Activated CD8-positive, alpha-beta memory T cell treated with anti-CD3 and anti-CD28 coated beads, Interleukin-2, amount 10 ng/mL, durations not matched to agents 7 days and 5 days (primary cell): ENCODE results near the gene CA10. TPM values are rescaled to one million over a fixed set of nuclear protein-coding genes. Genes with fewer than 3 reads are reported as not detected.

Experiments
- ATAC-seq: fragments of 150-1000 bp; cut with Tn5 transposase; one replicate; pipeline ENCODE4 v1.10.0; 2021; ENCODE audit warnings: moderate library complexity
- CTCF ChIA-PET: fragments of 350-600 bp; sonication (Branson Sonifier 250); formaldehyde crosslinking; loops from one replicate; lab custom pipeline; 2021; ENCODE audit warnings: antibody characterized with exemption; lab: Charles Lee
- DNase-seq: peaks from one replicate; pipeline ENCODE4 v3.0.0-alpha.2; 2020
- H3K27ac Mint-ChIP-seq: one replicate; pipeline ENCODE4 v1.8.0; 2021; ENCODE audit warnings: mild to moderate bottlenecking, mixed read lengths
- H3K27me3 Mint-ChIP-seq: one replicate; pipeline ENCODE4 v1.8.0; 2021; ENCODE audit warnings: mixed read lengths
- H3K36me3 Mint-ChIP-seq: one replicate; pipeline ENCODE4 v1.8.0; 2021; ENCODE audit warnings: mild to moderate bottlenecking, mixed read lengths
- H3K4me1 Mint-ChIP-seq: one replicate; pipeline ENCODE4 v1.8.0; 2021; ENCODE audit warnings: mixed read lengths
- H3K4me3 Mint-ChIP-seq: one replicate; pipeline ENCODE4 v1.8.0; 2021; ENCODE audit warnings: mild to moderate bottlenecking, moderate library complexity, mixed read lengths
- H3K9me3 Mint-ChIP-seq: one replicate; pipeline ENCODE4 v1.8.0; 2022; ENCODE audit warnings: low read depth, mixed read lengths
- total RNA-seq, 2 experiments: library from RNA; stranded (reverse); gene quantifications; one replicate each; pipeline ENCODE4 v1.2.3, GENCODE V29; 2021

The CA10 gene
- total RNA-seq, 2 experiments from 2014 or later, result 0.09 to 0.30 TPM

- Mint-ChIP-seq H3K36me3 (no peaks in the 10 kb centered on the region), H3K4me3 (no peak overlapping the region), H3K9me3 (no peaks in the 10 kb centered on the region), H3K27me3 (peaks cover 2% of the 10 kb centered on the region), H3K27ac (no peak overlapping the region), H3K4me1 (no peaks in the 10 kb centered on the region)
- peak; percentile 83 for ATAC-seq
- CTCF ChIA-PET, result interaction anchor here (0.7 to 2.6 kb wide), 10 partner anchors 9 to 379 kb away, joined by 3 to 14 read pairs (median 3); no protein-coding TSS in a partner anchor
- peak; percentile 64 for DNase-seq
These were observed 394.0 kb downstream of the CA10 start for GRCh38 chr17:51764387-51764971.

- DNase-seq, result no peak
- H3K9me3 Mint-ChIP-seq, result no peaks in the 10 kb centered on the region
- CTCF ChIA-PET, result interaction anchor here (0.7 kb wide), 1 partner anchor 343 kb away, joined by 3 read pairs; no protein-coding TSS in a partner anchor
- H3K36me3 Mint-ChIP-seq, result no peaks in the 10 kb centered on the region
- peaks cover 2% of the 10 kb centered on the region for H3K27me3 Mint-ChIP-seq
- H3K4me1 Mint-ChIP-seq, result no peaks in the 10 kb centered on the region
- no peak overlapping the region for H3K4me3 Mint-ChIP-seq
- no peak overlapping the region for H3K27ac Mint-ChIP-seq
- ATAC-seq, result no peak
These were observed 395.5 kb downstream of the CA10 start for GRCh38 chr17:51763058-51763457.

GRCh38 chr17:51761105-51761504 lies 397.4 kb downstream of the CA10 start:
- DNase-seq (no peak), ATAC-seq (no peak)
- H3K27me3 Mint-ChIP-seq, result no peaks in the 10 kb centered on the region
- CTCF ChIA-PET, result no interaction called here
- no peaks in the 10 kb centered on the region for H3K9me3 Mint-ChIP-seq
- no peaks in the 10 kb centered on the region for H3K36me3 Mint-ChIP-seq
- no peaks in the 10 kb centered on the region for H3K4me1 Mint-ChIP-seq
- no peak overlapping the region for H3K4me3 Mint-ChIP-seq
- H3K27ac Mint-ChIP-seq, result no peak overlapping the region

- DNase-seq, result no peak
- CTCF ChIA-PET, result no interaction called here
- no peaks in the 10 kb centered on the region for H3K9me3 Mint-ChIP-seq
- H3K27ac Mint-ChIP-seq, result no peak overlapping the region
- no peak for ATAC-seq
- no peaks in the 10 kb centered on the region for H3K27me3 Mint-ChIP-seq
- no peaks in the 10 kb centered on the region for H3K36me3 Mint-ChIP-seq
- H3K4me3 Mint-ChIP-seq, result no peak overlapping the region
- no peaks in the 10 kb centered on the region for H3K4me1 Mint-ChIP-seq
These were observed 399.3 kb downstream of the CA10 start for GRCh38 chr17:51759260-51759659.

- H3K36me3 Mint-ChIP-seq, result no peaks in the 10 kb centered on the region
- no peak overlapping the region for H3K4me3 Mint-ChIP-seq
- H3K27ac Mint-ChIP-seq, result no peak overlapping the region
- no peaks in the 10 kb centered on the region for H3K27me3 Mint-ChIP-seq
- H3K9me3 Mint-ChIP-seq, result no peaks in the 10 kb centered on the region
- CTCF ChIA-PET, result no interaction called here
- no peaks in the 10 kb centered on the region for H3K4me1 Mint-ChIP-seq
- DNase-seq (no peak), ATAC-seq (no peak)
These were observed 407.4 kb downstream of the CA10 start for GRCh38 chr17:51751072-51751471.

- DNase-seq, result no peak
- H3K27me3 Mint-ChIP-seq, result no peaks in the 10 kb centered on the region
- CTCF ChIA-PET, result no interaction called here
- no peak overlapping the region for H3K27ac Mint-ChIP-seq
- H3K4me1 Mint-ChIP-seq, result no peaks in the 10 kb centered on the region
- H3K4me3 Mint-ChIP-seq, result no peak overlapping the region
- ATAC-seq, result no peak
- no peaks in the 10 kb centered on the region for H3K9me3 Mint-ChIP-seq
- no peaks in the 10 kb centered on the region for H3K36me3 Mint-ChIP-seq
These were observed 409.5 kb downstream of the CA10 start for GRCh38 chr17:51748749-51749604.

- Mint-ChIP-seq H3K4me3 (no peak overlapping the region), H3K27ac (no peak overlapping the region), H3K27me3 (no peaks in the 10 kb centered on the region), H3K36me3 (no peaks in the 10 kb centered on the region), H3K4me1 (no peaks in the 10 kb centered on the region), H3K9me3 (no peaks in the 10 kb centered on the region)
- no peak for ATAC-seq
- CTCF ChIA-PET, result no interaction called here
- no peak for DNase-seq
These were observed 412.1 kb downstream of the CA10 start for GRCh38 chr17:51746421-51746820.

GRCh38 chr17:51745993-51746392 lies 412.5 kb downstream of the CA10 start:
- H3K4me1 Mint-ChIP-seq, result no peaks in the 10 kb centered on the region
- no peak overlapping the region for H3K27ac Mint-ChIP-seq
- no peak for ATAC-seq
- H3K36me3 Mint-ChIP-seq, result no peaks in the 10 kb centered on the region
- H3K27me3 Mint-ChIP-seq, result no peaks in the 10 kb centered on the region
- H3K9me3 Mint-ChIP-seq, result no peaks in the 10 kb centered on the region
- CTCF ChIA-PET, result no interaction called here
- H3K4me3 Mint-ChIP-seq, result no peak overlapping the region
- no peak for DNase-seq

GRCh38 chr17:51743477-51743876 lies 415.0 kb downstream of the CA10 start:
- no peaks in the 10 kb centered on the region for H3K36me3 Mint-ChIP-seq
- CTCF ChIA-PET, result no interaction called here
- ATAC-seq (no peak), DNase-seq (no peak)
- no peaks in the 10 kb centered on the region for H3K27me3 Mint-ChIP-seq
- no peaks in the 10 kb centered on the region for H3K4me1 Mint-ChIP-seq
- no peak overlapping the region for H3K27ac Mint-ChIP-seq
- H3K9me3 Mint-ChIP-seq, result no peaks in the 10 kb centered on the region
- H3K4me3 Mint-ChIP-seq, result no peak overlapping the region

GRCh38 chr17:51742571-51742970 lies 415.9 kb downstream of the CA10 start:
- Mint-ChIP-seq H3K4me3 (no peak overlapping the region), H3K27ac (no peak overlapping the region), H3K4me1 (no peaks in the 10 kb centered on the region), H3K36me3 (no peaks in the 10 kb centered on the region), H3K9me3 (no peaks in the 10 kb centered on the region), H3K27me3 (no peaks in the 10 kb centered on the region)
- CTCF ChIA-PET, result interaction anchor here (0.8 kb wide), 1 partner anchor 22 kb away, joined by 3 read pairs; no protein-coding TSS in a partner anchor
- ATAC-seq, result no peak
- no peak for DNase-seq

GRCh38 chr17:51741458-51741857 lies 417.1 kb downstream of the CA10 start:
- no peaks in the 10 kb centered on the region for H3K9me3 Mint-ChIP-seq
- H3K4me3 Mint-ChIP-seq, result no peak overlapping the region
- CTCF ChIA-PET, result no interaction called here
- H3K36me3 Mint-ChIP-seq, result no peaks in the 10 kb centered on the region
- no peak for ATAC-seq
- H3K27me3 Mint-ChIP-seq, result no peaks in the 10 kb centered on the region
- no peak overlapping the region for H3K27ac Mint-ChIP-seq
- no peaks in the 10 kb centered on the region for H3K4me1 Mint-ChIP-seq
- DNase-seq, result no peak

- CTCF ChIA-PET, result no interaction called here
- Mint-ChIP-seq H3K4me1 (no peaks in the 10 kb centered on the region), H3K36me3 (no peaks in the 10 kb centered on the region), H3K27me3 (no peaks in the 10 kb centered on the region), H3K9me3 (no peaks in the 10 kb centered on the region), H3K27ac (no peak overlapping the region), H3K4me3 (no peak overlapping the region)
- no peak for ATAC-seq
- DNase-seq, result no peak
These were observed 418.0 kb downstream of the CA10 start for GRCh38 chr17:51740531-51740930.

GRCh38 chr17:51739245-51739886 lies 419.1 kb downstream of the CA10 start:
- Mint-ChIP-seq H3K4me1 (no peaks in the 10 kb centered on the region), H3K36me3 (no peaks in the 10 kb centered on the region), H3K4me3 (no peak overlapping the region), H3K27me3 (no peaks in the 10 kb centered on the region), H3K27ac (no peak overlapping the region), H3K9me3 (no peaks in the 10 kb centered on the region)
- CTCF ChIA-PET, result no interaction called here
- ATAC-seq (no peak), DNase-seq (no peak)

- no peaks in the 10 kb centered on the region for H3K9me3 Mint-ChIP-seq
- no peaks in the 10 kb centered on the region for H3K36me3 Mint-ChIP-seq
- CTCF ChIA-PET, result no interaction called here
- H3K27ac Mint-ChIP-seq, result no peak overlapping the region
- DNase-seq, result no peak
- no peaks in the 10 kb centered on the region for H3K27me3 Mint-ChIP-seq
- no peak for ATAC-seq
- H3K4me3 Mint-ChIP-seq, result no peak overlapping the region
- H3K4me1 Mint-ChIP-seq, result no peaks in the 10 kb centered on the region
These were observed 422.2 kb downstream of the CA10 start for GRCh38 chr17:51736356-51736755.
